ENCODE data around the gene SLC31A1.

Gene SLC31A1

DNA sequence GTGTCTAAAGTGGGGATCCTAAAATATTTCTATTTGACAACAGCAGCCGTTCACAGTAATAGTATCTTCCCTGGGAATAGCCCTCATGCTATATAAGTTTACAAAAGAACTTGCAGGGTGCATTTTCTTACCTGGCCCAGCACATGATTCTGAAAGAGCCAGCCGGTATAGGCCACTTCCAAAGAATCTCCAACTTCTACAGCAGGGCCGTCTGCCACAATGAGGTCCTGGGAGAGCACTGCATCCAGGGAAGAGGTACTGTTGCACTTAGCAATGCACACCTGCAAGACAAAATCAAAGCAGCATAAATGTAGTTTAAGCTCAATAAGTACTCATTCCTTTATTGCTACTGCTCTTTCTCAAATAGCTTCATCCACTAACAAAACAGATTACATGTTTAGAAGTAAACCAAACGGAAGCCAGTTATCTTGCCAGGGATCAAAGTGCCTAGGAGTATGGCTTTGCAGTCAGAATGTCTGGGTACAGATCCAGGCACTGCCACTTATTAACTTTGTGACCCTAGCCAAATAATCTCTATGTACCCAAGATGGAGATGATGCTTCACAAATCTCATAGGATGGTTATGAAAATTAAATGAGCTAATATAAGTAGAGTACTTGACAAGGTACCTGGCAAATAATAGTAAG lies 21.5 kb upstream of the SLC31A1 start:
- POLR2A ChIA-PET = no interaction called here
- Histone ChIP-seq H3K4me1 (ENCODE audit: control extremely low read depth in 1 of 4, control insufficient read depth in 4 of 4, insufficient read depth in 4 of 4, low read length in 3 of 4) (no peaks in the 10 kb centered on the region), H3K27me3 (replicated peaks in 2 of 5; ENCODE audit: control insufficient read depth in 4 of 5, insufficient read depth in 5 of 5, low read length in 4 of 5) (no peaks in the 10 kb centered on the region), H3K9me3 (ENCODE audit: control extremely low read depth in 1 of 5, control insufficient read depth in 4 of 5, insufficient read depth in 2 of 5, low read depth in 1 of 5, low read length in 4 of 5) (no peaks in the 10 kb centered on the region), H3K36me3 (ENCODE audit: control insufficient read depth in 4 of 4, insufficient read depth in 4 of 4, low read length in 3 of 4) (peaks cover 12 to 56% (median 42%) of the 10 kb centered on the region in 4 experiments), H3K27ac (ENCODE audit: insufficient read depth in 1 of 2, low read depth in 1 of 2, low read length in 2 of 2, poor library complexity in 1 of 2, severe bottlenecking in 2 of 2) (no peak overlapping the region), H3K4me3 (ENCODE audit: control insufficient read depth in 1 of 7, extremely low read depth in 1 of 7, insufficient read depth in 4 of 7, low read depth in 2 of 7, low read length in 6 of 7) (no peak overlapping the region)
- 100% methylated on average over 2 of the region's 4 CpGs for WGBS (ENCODE audit: insufficient coverage)
- CTCF ChIA-PET = no interaction called here
- no peak for DNase-seq

DNA sequence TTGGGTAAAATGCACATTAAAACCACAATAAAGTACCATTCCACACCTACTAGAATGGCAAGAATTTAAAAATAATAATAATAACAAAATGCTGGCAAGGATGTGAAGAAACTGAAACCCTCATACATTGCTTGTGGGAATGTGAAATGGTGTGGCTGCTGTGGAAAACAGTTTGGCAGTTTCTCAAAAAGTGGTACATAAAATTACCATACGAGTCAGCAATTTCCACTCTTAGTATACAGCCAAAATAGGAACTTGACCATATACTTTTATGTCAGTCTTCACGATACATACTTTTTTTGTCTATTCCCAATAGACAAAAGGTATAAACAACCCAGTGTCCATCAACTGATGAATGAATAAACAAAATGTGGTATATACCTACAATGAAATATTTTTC lies 15.9 kb upstream of the SLC31A1 start:
- no peak for DNase-seq
- Histone ChIP-seq H3K36me3 (ENCODE audit: control insufficient read depth in 4 of 4, insufficient read depth in 4 of 4, low read length in 3 of 4) (peaks cover 13 to 48% (median 28%) of the 10 kb centered on the region in 4 experiments), H3K9me3 (ENCODE audit: control extremely low read depth in 1 of 5, control insufficient read depth in 4 of 5, insufficient read depth in 2 of 5, low read depth in 1 of 5, low read length in 4 of 5) (no peaks in the 10 kb centered on the region), H3K4me1 (ENCODE audit: control extremely low read depth in 1 of 4, control insufficient read depth in 4 of 4, insufficient read depth in 4 of 4, low read length in 3 of 4) (peaks cover 0 to 6% (median 0%) of the 10 kb centered on the region in 4 experiments), H3K27me3 (replicated peaks in 2 of 5; ENCODE audit: control insufficient read depth in 4 of 5, insufficient read depth in 5 of 5, low read length in 4 of 5) (no peaks in the 10 kb centered on the region), H3K27ac (ENCODE audit: insufficient read depth in 1 of 2, low read depth in 1 of 2, low read length in 2 of 2, poor library complexity in 1 of 2, severe bottlenecking in 2 of 2) (no peak overlapping the region), H3K4me3 (ENCODE audit: control insufficient read depth in 1 of 7, extremely low read depth in 1 of 7, insufficient read depth in 4 of 7, low read depth in 2 of 7, low read length in 6 of 7) (no peak overlapping the region)
- whole genome bisulfite sequencing (ENCODE audit: insufficient coverage) = no CpG with 5 or more reads among the region's 2 CpGs
- POLR2A ChIA-PET = no interaction called here
- CTCF ChIA-PET = no interaction called here

DNA sequence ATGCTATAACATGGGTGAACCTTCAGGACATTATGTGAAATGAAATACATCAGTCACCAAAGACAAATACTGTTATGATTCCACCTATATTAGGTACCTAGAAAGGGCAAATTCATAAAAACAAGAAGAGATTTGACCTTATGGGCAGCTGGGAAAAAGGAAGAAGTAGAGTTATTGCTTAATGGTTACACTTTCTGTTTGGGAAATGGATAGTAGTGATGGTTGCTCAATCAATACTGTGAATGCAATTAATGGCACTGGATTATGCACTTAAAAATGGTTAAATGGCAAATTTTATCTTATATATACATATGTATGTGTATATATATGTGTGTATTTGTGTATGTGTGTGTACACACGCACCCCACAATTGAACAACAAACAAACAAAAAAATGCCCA lies 15.5 kb upstream of the SLC31A1 start:
- Histone ChIP-seq H3K9me3 (ENCODE audit: control extremely low read depth in 1 of 5, control insufficient read depth in 4 of 5, insufficient read depth in 2 of 5, low read depth in 1 of 5, low read length in 4 of 5) (no peaks in the 10 kb centered on the region), H3K27me3 (replicated peaks in 2 of 5; ENCODE audit: control insufficient read depth in 4 of 5, insufficient read depth in 5 of 5, low read length in 4 of 5) (no peaks in the 10 kb centered on the region), H3K36me3 (ENCODE audit: control insufficient read depth in 4 of 4, insufficient read depth in 4 of 4, low read length in 3 of 4) (peaks cover 13 to 53% (median 31%) of the 10 kb centered on the region in 4 experiments), H3K4me1 (ENCODE audit: control extremely low read depth in 1 of 4, control insufficient read depth in 4 of 4, insufficient read depth in 4 of 4, low read length in 3 of 4) (peaks cover 0 to 6% (median 0%) of the 10 kb centered on the region in 4 experiments), H3K27ac (ENCODE audit: insufficient read depth in 1 of 2, low read depth in 1 of 2, low read length in 2 of 2, poor library complexity in 1 of 2, severe bottlenecking in 2 of 2) (no peak overlapping the region), H3K4me3 (ENCODE audit: control insufficient read depth in 1 of 7, extremely low read depth in 1 of 7, insufficient read depth in 4 of 7, low read depth in 2 of 7, low read length in 6 of 7) (no peak overlapping the region)
- ChIA-PET CTCF (interaction anchor here (1.6 kb wide), 1 partner anchor 15 kb away, joined by 4 read pairs; the partner anchor contains the start of gene FKBP15), POLR2A (no interaction called here)
- WGBS (ENCODE audit: insufficient coverage) = no CpG with 5 or more reads among the region's 1 CpG
- DNase-seq = no peak

DNA sequence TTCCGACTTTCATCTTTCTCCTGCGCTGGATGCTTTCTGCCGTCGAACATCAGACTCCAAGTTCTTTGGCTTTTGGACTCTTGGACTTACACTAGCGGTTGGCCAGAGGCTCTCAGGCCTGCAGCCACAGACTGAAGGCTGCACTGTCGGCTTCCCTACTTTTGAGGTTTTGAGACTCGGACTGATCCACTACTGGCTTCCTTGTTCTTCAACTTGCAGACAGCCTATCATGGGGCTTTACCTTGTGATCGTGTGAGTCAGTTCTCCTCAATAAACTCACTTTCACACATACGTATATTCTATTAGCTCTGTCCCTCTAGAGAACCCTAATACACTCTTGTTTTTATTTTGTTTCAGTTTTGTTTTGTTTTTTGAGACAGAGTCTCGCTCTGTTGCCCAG lies 10.5 kb upstream of the SLC31A1 start:
- no peak overlapping the region for H3K27ac ChIP-seq (ENCODE audit: insufficient read depth in 1 of 2, low read depth in 1 of 2, low read length in 2 of 2, poor library complexity in 1 of 2, severe bottlenecking in 2 of 2)
- H3K9me3 ChIP-seq (ENCODE audit: control extremely low read depth in 1 of 5, control insufficient read depth in 4 of 5, insufficient read depth in 2 of 5, low read depth in 1 of 5, low read length in 4 of 5) = no peaks in the 10 kb centered on the region
- H3K4me1 ChIP-seq (ENCODE audit: control extremely low read depth in 1 of 4, control insufficient read depth in 4 of 4, insufficient read depth in 4 of 4, low read length in 3 of 4) = peaks cover 0 to 10% (median 5%) of the 10 kb centered on the region in 4 experiments
- no peak overlapping the region for H3K4me3 ChIP-seq (ENCODE audit: control insufficient read depth in 1 of 7, extremely low read depth in 1 of 7, insufficient read depth in 4 of 7, low read depth in 2 of 7, low read length in 6 of 7)
- peaks cover 5 to 32% (median 18%) of the 10 kb centered on the region in 4 experiments for H3K36me3 ChIP-seq (ENCODE audit: control insufficient read depth in 4 of 4, insufficient read depth in 4 of 4, low read length in 3 of 4)
- POLR2A ChIA-PET = no interaction called here
- no peak for DNase-seq
- CTCF ChIA-PET = no interaction called here
- 96% methylated on average over 9 of the region's 10 CpGs for WGBS (ENCODE audit: insufficient coverage)
- no peaks in the 10 kb centered on the region for H3K27me3 ChIP-seq (replicated peaks in 2 of 5; ENCODE audit: control insufficient read depth in 4 of 5, insufficient read depth in 5 of 5, low read length in 4 of 5)

DNA sequence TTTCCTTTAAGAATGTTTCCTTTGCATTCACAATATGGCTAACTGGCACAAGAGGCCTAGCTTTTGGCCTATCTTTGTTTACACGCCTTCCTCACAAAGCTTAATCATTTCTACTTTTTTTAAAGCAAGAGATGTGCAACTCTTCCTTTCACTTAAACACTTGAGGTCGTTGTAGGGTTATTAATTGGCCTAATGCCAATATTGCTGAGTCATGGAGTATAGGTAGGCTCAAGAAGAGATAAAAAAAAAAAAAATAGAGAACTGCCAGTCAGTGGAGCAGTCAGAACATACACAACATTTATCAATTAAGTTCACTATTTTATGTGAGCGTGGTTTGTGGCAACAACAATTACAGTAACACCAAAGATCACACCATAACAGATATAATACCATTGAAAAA lies 6.2 kb upstream of the SLC31A1 start:
- peak; percentile 78 to 92 (median 87) for DNase-seq
- H3K36me3 ChIP-seq (ENCODE audit: control insufficient read depth in 4 of 4, insufficient read depth in 4 of 4, low read length in 3 of 4) = peaks cover 0 to 8% (median 6%) of the 10 kb centered on the region in 4 experiments
- CTCF ChIA-PET = interaction anchor here (1.0 kb wide), 1 partner anchor 131 kb away, joined by 3 read pairs; no protein-coding TSS in a partner anchor
- POLR2A ChIA-PET = interaction anchor here (0.6 kb wide), 1 partner anchor 66 kb away, joined by 3 read pairs; no protein-coding TSS in a partner anchor
- no peak overlapping the region for H3K4me3 ChIP-seq (ENCODE audit: control insufficient read depth in 1 of 7, extremely low read depth in 1 of 7, insufficient read depth in 4 of 7, low read depth in 2 of 7, low read length in 6 of 7)
- H3K4me1 ChIP-seq (ENCODE audit: control extremely low read depth in 1 of 4, control insufficient read depth in 4 of 4, insufficient read depth in 4 of 4, low read length in 3 of 4) = peaks cover 19 to 28% (median 23%) of the 10 kb centered on the region in 4 experiments
- peak overlapping the region in 1 of 2 experiments; percentile 2 for H3K27ac ChIP-seq (ENCODE audit: insufficient read depth in 1 of 2, low read depth in 1 of 2, low read length in 2 of 2, poor library complexity in 1 of 2, severe bottlenecking in 2 of 2)
- no peaks in the 10 kb centered on the region for H3K27me3 ChIP-seq (replicated peaks in 2 of 5; ENCODE audit: control insufficient read depth in 4 of 5, insufficient read depth in 5 of 5, low read length in 4 of 5)
- WGBS (ENCODE audit: insufficient coverage) = 40% methylated on average over 1 of the region's 3 CpGs
- H3K9me3 ChIP-seq (ENCODE audit: control extremely low read depth in 1 of 5, control insufficient read depth in 4 of 5, insufficient read depth in 2 of 5, low read depth in 1 of 5, low read length in 4 of 5) = no peaks in the 10 kb centered on the region

DNA sequence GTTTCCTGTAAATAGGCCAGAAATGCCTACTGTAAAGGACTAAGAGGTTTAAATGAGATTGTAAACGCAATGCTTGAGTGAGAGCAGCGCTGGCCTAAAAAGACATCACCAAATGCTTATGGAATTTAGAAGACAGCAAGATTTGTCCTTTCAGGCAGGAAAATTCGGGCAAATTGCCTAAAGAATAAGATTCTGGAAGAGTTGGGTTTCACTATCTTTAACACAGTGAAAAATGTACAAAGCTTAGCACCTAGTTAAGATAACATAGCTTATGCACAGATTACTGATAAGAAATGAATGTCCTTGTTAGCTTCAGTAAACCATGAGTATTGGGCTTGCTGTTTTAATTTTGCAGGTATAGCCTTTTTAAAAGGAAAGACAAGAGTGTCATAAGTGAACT lies 4.9 kb upstream of the SLC31A1 start:
- DNase-seq = no peak
- 100% methylated on average over 2 of the region's 3 CpGs for WGBS (ENCODE audit: insufficient coverage)
- H3K9me3 ChIP-seq (ENCODE audit: control extremely low read depth in 1 of 5, control insufficient read depth in 4 of 5, insufficient read depth in 2 of 5, low read depth in 1 of 5, low read length in 4 of 5) = no peaks in the 10 kb centered on the region
- H3K27me3 ChIP-seq (replicated peaks in 2 of 5; ENCODE audit: control insufficient read depth in 4 of 5, insufficient read depth in 5 of 5, low read length in 4 of 5) = no peaks in the 10 kb centered on the region
- peaks cover 24 to 36% (median 30%) of the 10 kb centered on the region in 4 experiments for H3K4me1 ChIP-seq (ENCODE audit: control extremely low read depth in 1 of 4, control insufficient read depth in 4 of 4, insufficient read depth in 4 of 4, low read length in 3 of 4)
- ChIA-PET CTCF (no interaction called here), POLR2A (no interaction called here)
- peaks cover 0 to 3% (median under 1%) of the 10 kb centered on the region in 4 experiments for H3K36me3 ChIP-seq (ENCODE audit: control insufficient read depth in 4 of 4, insufficient read depth in 4 of 4, low read length in 3 of 4)
- no peak overlapping the region for H3K4me3 ChIP-seq (ENCODE audit: control insufficient read depth in 1 of 7, extremely low read depth in 1 of 7, insufficient read depth in 4 of 7, low read depth in 2 of 7, low read length in 6 of 7)
- H3K27ac ChIP-seq (ENCODE audit: insufficient read depth in 1 of 2, low read depth in 1 of 2, low read length in 2 of 2, poor library complexity in 1 of 2, severe bottlenecking in 2 of 2) = no peak overlapping the region

DNA sequence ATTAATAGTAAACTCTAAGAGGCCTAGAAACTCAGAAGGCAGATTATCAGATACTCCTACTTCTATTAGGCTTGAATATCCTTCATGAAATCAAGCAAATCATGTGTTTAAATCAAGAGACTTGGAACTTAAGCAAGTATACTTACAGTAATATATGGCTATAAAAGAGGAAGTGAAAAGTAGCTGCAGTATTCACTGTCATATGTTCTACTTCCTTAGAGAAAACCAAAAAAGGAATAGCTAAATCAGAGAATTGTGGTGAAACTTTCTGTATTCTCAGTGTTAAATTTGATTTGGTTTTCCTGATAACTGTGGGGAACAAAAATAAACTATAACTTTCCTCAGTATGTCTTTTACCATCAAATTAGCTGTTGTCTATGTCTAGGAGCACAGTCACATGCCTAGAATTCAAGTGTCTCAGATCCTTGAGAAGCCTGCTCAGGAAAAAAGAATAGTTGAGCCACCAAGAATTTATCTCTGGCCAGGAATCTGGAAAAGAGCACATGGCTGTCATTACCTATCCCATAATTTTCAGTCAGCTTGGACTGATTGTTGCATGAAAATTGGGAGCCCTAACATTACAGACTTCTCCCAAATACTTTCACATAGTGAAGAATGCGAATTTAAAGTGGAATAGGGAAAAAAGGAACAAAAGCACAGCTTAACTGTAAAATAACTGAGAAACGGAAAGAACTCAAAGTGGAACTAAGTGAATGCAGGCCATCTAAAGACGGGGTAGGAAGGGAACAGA lies 2.0 kb upstream of the SLC31A1 start:
- H3K27me3 ChIP-seq (replicated peaks in 2 of 5; ENCODE audit: control insufficient read depth in 4 of 5, insufficient read depth in 5 of 5, low read length in 4 of 5) = no peaks in the 10 kb centered on the region
- H3K4me1 ChIP-seq (ENCODE audit: control extremely low read depth in 1 of 4, control insufficient read depth in 4 of 4, insufficient read depth in 4 of 4, low read length in 3 of 4) = peaks cover 30 to 47% (median 42%) of the 10 kb centered on the region in 4 experiments
- WGBS (ENCODE audit: insufficient coverage) = 18% methylated on average over 2 of the region's 3 CpGs
- no peaks in the 10 kb centered on the region for H3K9me3 ChIP-seq (ENCODE audit: control extremely low read depth in 1 of 5, control insufficient read depth in 4 of 5, insufficient read depth in 2 of 5, low read depth in 1 of 5, low read length in 4 of 5)
- peak overlapping the region in 5 of 7 experiments; percentile 90 to 98 (median 95) for H3K4me3 ChIP-seq (ENCODE audit: control insufficient read depth in 1 of 7, extremely low read depth in 1 of 7, insufficient read depth in 4 of 7, low read depth in 2 of 7, low read length in 6 of 7)
- peaks cover 0 to 2% (median 0%) of the 10 kb centered on the region in 4 experiments for H3K36me3 ChIP-seq (ENCODE audit: control insufficient read depth in 4 of 4, insufficient read depth in 4 of 4, low read length in 3 of 4)
- ChIA-PET CTCF (interaction anchor here (1.4 to 3.2 kb wide), 5 partner anchors 13 to 69 kb away, joined by 3 to 9 read pairs (median 6); partner anchors contain the start of gene SLC31A2), POLR2A (no interaction called here)
- DNase-seq = peak in 2 of 3 donors; percentile 67 to 69
- H3K27ac ChIP-seq (ENCODE audit: insufficient read depth in 1 of 2, low read depth in 1 of 2, low read length in 2 of 2, poor library complexity in 1 of 2, severe bottlenecking in 2 of 2) = peak overlapping the region in 1 of 2 experiments; percentile 65

Measured in common myeloid progenitor, CD34-positive (primary cell).